Neural progenitor cell (in vitro differentiated cells): ENCODE results near the gene TRUB1. TPM values are rescaled to one million over a fixed set of nuclear protein-coding genes. Genes with fewer than 3 reads are reported as not detected.

ENCODE experiments used
- DNase-seq: peaks from one replicate; pipeline ENCODE4 v3.0.0-alpha.2; 2016; ENCODE audit warnings: low spot score
- H2AFZ ChIP-seq: fragments of 200-600 bp; sonication (generic); replicated peaks from 2 replicates; pipeline ENCODE4 v1.6.1; 2016; ENCODE audit warnings: antibody characterized with exemption
- H3F3A ChIP-seq: fragments of 200-600 bp; sonication (generic); 2 replicates; pipeline ENCODE4 v1.6.1; 2016; ENCODE audit warnings: antibody characterized with exemption, low read depth
- H3K27ac ChIP-seq: fragments of 200-600 bp; sonication (generic); 2 replicates; pipeline ENCODE4 v1.5.1; 2016; ENCODE audit warnings: mild to moderate bottlenecking
- H3K27me3 ChIP-seq: fragments of 200-600 bp; sonication (generic); 2 replicates; pipeline ENCODE4 v1.6.1; 2016; ENCODE audit warnings: mild to moderate bottlenecking, moderate library complexity
- H3K36me3 ChIP-seq: fragments of 200-600 bp; sonication (generic); 2 replicates; pipeline ENCODE4 v1.5.1; 2016
- H3K4me1 ChIP-seq: fragments of 200-600 bp; sonication (generic); 2 replicates; pipeline ENCODE4 v1.6.1; 2016; ENCODE audit warnings: mixed run types
- H3K4me2 ChIP-seq: fragments of 200-600 bp; sonication (generic); 2 replicates; pipeline ENCODE4 v1.6.1; 2016
- H3K4me3 ChIP-seq: fragments of 200-600 bp; sonication (generic); 2 replicates; pipeline ENCODE4 v1.5.1; 2016
- H3K79me2 ChIP-seq: fragments of 200-600 bp; sonication (generic); 2 replicates; pipeline ENCODE4 v1.6.1; 2016; ENCODE audit warnings: low read depth
- H3K9ac ChIP-seq: fragments of 200-600 bp; sonication (generic); 2 replicates; pipeline ENCODE4 v1.6.1; 2016
- H3K9me3 ChIP-seq: fragments of 200-600 bp; sonication (generic); 2 replicates; pipeline ENCODE4 v1.5.1; 2016; ENCODE audit warnings: low read depth
- H4K20me1 ChIP-seq: fragments of 200-600 bp; sonication (generic); 2 replicates; pipeline ENCODE4 v1.6.1; 2016; ENCODE audit warnings: low read depth
- H3K27ac Mint-ChIP-seq: 3 replicates; pipeline ENCODE4 v1.8.0; 2021; ENCODE audit warnings: mixed read lengths
- H3K27me3 Mint-ChIP-seq: 2 replicates; pipeline ENCODE4 v1.8.0; 2022; ENCODE audit warnings: low read depth, mild to moderate bottlenecking, inconsistent platforms, moderate library complexity, mixed read lengths; ENCODE audit not compliant: insufficient read depth
- H3K36me3 Mint-ChIP-seq: 3 replicates; pipeline ENCODE4 v1.8.0; 2021; ENCODE audit warnings: mixed read lengths
- H3K4me1 Mint-ChIP-seq: 3 replicates; pipeline ENCODE4 v1.8.0; 2021; ENCODE audit warnings: mixed read lengths
- H3K4me3 Mint-ChIP-seq: 3 replicates; pipeline ENCODE4 v1.8.0; 2021; ENCODE audit warnings: mild to moderate bottlenecking, moderate library complexity, mixed read lengths
- H3K9me3 Mint-ChIP-seq: 3 replicates; pipeline ENCODE4 v1.8.0; 2020; ENCODE audit warnings: mixed read lengths
- EZH2 ChIP-seq: fragments of 200-600 bp; sonication (generic); IDR thresholded peaks from 2 replicates; pipeline ENCODE4 v1.6.1; 2017; ENCODE audit warnings: antibody characterized with exemption, mild to moderate bottlenecking, moderate library complexity
- EZH2phosphoT487 ChIP-seq: fragments of 200-600 bp; sonication (generic); IDR thresholded peaks from 2 replicates; pipeline ENCODE4 v1.6.1; 2017; ENCODE audit warnings: antibody characterized with exemption
- total RNA-seq: library from RNA; depleted of rRNA; stranded (reverse); fragments of >200 nt; gene quantifications from 2 replicates; pipeline ENCODE4 v1.2.3, GENCODE V29; 2015; ENCODE audit warnings: low replicate concordance
- TF ChIP-seq, protein P1 (sequence below): fragments of 200-600 bp; sonication (generic); IDR thresholded peaks from 2 replicates; pipeline ENCODE4 v1.5.1; 2017; ENCODE audit warnings: antibody characterized with exemption, mild to moderate bottlenecking

The TRUB1 gene
- total RNA-seq, 1 donor from 2014 or later: 41.9 TPM

DNA sequence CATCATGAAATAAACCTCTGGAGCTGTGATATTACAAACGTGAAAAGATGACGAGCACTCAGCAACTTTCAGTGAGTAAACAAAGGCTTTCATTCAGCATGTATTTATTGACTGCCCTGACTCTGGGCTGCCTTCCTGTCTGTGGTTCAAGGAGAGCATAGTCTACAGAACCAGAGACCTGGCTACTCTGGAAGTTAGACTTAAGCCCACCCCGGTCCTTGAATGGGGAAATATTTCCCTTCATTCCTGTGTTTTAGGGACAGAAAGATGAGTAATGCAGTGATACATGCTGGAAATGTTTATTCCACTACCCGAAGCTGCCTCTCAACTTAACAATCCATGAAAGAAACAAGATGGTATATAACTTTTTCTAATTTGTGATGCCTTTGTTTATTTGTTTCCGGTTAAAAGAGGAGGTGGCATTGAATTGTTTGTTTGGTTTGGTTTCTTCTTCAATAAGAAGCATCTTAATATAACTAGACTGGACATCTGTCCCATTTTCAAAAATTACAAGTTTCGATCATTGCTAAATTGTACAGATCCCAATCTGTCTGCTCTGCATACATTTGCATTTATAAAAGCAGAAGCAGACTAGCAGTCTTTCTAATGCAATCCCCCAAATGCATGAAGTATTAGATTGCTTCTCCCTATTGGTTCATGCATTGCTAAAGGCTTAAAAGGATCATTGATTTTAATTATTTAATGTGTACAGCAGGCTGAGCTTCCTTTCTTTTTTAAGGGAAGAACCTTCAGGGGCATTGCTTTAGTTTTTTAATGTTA, 57.7 kb downstream of the TRUB1 start:
- DNase-seq: no peak
- Histone ChIP-seq H3K27me3 (no peaks in the 10 kb centered on the region), H4K20me1 (no peaks in the 10 kb centered on the region), H3K79me2 (no peaks in the 10 kb centered on the region), H3K27ac (no peak overlapping the region), H3K4me2 (no peak overlapping the region), H3F3A (peaks cover 10% of the 10 kb centered on the region), H2AFZ (no peak overlapping the region), H3K4me1 (peaks cover 14% of the 10 kb centered on the region), H3K9me3 (no peaks in the 10 kb centered on the region), H3K4me3 (no peak overlapping the region), H3K9ac (no peak overlapping the region), H3K36me3 (no peaks in the 10 kb centered on the region)
- no peaks in the 10 kb centered on the region for H3K27me3 Mint-ChIP-seq
- H3K9me3 Mint-ChIP-seq: no peaks in the 10 kb centered on the region
- TF ChIP-seq EZH2 (no peak), EZH2phosphoT487 (no peak)
- TF ChIP-seq, protein P1, sequence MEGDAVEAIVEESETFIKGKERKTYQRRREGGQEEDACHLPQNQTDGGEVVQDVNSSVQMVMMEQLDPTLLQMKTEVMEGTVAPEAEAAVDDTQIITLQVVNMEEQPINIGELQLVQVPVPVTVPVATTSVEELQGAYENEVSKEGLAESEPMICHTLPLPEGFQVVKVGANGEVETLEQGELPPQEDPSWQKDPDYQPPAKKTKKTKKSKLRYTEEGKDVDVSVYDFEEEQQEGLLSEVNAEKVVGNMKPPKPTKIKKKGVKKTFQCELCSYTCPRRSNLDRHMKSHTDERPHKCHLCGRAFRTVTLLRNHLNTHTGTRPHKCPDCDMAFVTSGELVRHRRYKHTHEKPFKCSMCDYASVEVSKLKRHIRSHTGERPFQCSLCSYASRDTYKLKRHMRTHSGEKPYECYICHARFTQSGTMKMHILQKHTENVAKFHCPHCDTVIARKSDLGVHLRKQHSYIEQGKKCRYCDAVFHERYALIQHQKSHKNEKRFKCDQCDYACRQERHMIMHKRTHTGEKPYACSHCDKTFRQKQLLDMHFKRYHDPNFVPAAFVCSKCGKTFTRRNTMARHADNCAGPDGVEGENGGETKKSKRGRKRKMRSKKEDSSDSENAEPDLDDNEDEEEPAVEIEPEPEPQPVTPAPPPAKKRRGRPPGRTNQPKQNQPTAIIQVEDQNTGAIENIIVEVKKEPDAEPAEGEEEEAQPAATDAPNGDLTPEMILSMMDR: no peak
- no peak overlapping the region for H3K27ac Mint-ChIP-seq
- no peaks in the 10 kb centered on the region for H3K36me3 Mint-ChIP-seq
- H3K4me1 Mint-ChIP-seq: peaks cover 6% of the 10 kb centered on the region
- H3K4me3 Mint-ChIP-seq: no peak overlapping the region

DNA sequence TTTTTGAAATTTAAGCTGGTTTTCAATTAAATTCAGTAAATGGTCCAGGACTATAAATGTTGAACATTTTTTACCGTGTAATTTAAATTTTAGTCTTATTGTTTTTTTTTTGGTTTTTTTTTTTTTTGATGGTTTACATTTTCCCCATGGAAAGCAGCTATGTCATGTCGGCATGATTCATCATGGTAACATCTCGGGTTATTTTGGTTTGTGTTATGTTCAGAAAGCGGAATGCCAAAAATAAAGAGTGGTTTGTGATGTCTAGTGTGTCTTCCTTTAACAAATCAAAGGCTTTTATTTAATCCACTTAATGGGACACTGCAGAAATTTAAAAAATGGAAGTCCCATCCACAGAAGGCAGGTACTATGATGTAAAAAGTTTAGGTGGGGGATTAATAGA, 58.5 kb downstream of the TRUB1 start:
- Histone ChIP-seq H3K9me3 (no peaks in the 10 kb centered on the region), H2AFZ (no peak overlapping the region), H4K20me1 (no peaks in the 10 kb centered on the region), H3K4me1 (peaks cover 9% of the 10 kb centered on the region), H3K79me2 (no peaks in the 10 kb centered on the region), H3K36me3 (no peaks in the 10 kb centered on the region), H3K4me2 (no peak overlapping the region), H3K4me3 (no peak overlapping the region), H3K27me3 (no peaks in the 10 kb centered on the region), H3F3A (peaks cover 10% of the 10 kb centered on the region), H3K9ac (no peak overlapping the region), H3K27ac (no peak overlapping the region)
- H3K4me1 Mint-ChIP-seq: peaks cover 6% of the 10 kb centered on the region
- no peak for TF ChIP-seq EZH2
- TF ChIP-seq, protein P1: no peak
- no peak for TF ChIP-seq EZH2phosphoT487
- DNase-seq: no peak
- H3K4me3 Mint-ChIP-seq: no peak overlapping the region
- H3K27ac Mint-ChIP-seq: no peak overlapping the region
- H3K9me3 Mint-ChIP-seq: no peaks in the 10 kb centered on the region
- H3K27me3 Mint-ChIP-seq: no peaks in the 10 kb centered on the region
- no peaks in the 10 kb centered on the region for H3K36me3 Mint-ChIP-seq

DNA sequence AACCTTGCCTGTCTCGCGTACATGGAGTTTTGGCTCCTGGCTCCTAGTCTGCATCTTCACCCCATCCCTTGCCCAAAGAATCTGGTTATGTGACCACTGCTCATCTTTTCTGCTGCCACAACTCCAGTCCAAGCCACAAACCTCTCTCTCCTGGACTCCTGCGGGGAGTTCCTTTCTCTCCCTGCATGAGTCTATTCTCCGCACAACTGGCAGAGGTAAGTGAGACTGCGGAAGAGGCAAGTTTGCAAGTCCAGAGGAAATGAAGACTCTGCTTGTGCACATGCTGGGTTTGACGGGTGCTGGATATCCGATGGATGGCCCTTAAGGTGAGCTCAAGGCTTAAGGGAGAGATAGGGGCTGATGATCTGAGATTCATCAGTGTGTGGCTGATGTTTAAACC, 61.0 kb downstream of the TRUB1 start:
- Mint-ChIP-seq H3K27ac (peak overlapping the region; percentile 10), H3K27me3 (no peaks in the 10 kb centered on the region)
- no peaks in the 10 kb centered on the region for H3K9me3 ChIP-seq

More for the DNA sequence above, 61.0 kb downstream of the TRUB1 start:
- Histone ChIP-seq H3K4me1 (peaks cover 9% of the 10 kb centered on the region), H4K20me1 (no peaks in the 10 kb centered on the region), H2AFZ (no peak overlapping the region), H3K27me3 (no peaks in the 10 kb centered on the region), H3K36me3 (no peaks in the 10 kb centered on the region), H3F3A (peaks cover 10% of the 10 kb centered on the region), H3K79me2 (no peaks in the 10 kb centered on the region), H3K4me2 (peak overlapping the region; percentile 11), H3K4me3 (no peak overlapping the region), H3K27ac (no peak overlapping the region), H3K9ac (no peak overlapping the region)
- Mint-ChIP-seq H3K9me3 (no peaks in the 10 kb centered on the region), H3K4me1 (peaks cover 6% of the 10 kb centered on the region), H3K36me3 (no peaks in the 10 kb centered on the region), H3K4me3 (no peak overlapping the region)
- peak; percentile 37 for DNase-seq
- no peak for TF ChIP-seq EZH2phosphoT487
- TF ChIP-seq EZH2: no peak
- TF ChIP-seq, protein P1: no peak
